Measurements from ENCODE around the gene BTBD6.

Gene BTBD6

DNA sequence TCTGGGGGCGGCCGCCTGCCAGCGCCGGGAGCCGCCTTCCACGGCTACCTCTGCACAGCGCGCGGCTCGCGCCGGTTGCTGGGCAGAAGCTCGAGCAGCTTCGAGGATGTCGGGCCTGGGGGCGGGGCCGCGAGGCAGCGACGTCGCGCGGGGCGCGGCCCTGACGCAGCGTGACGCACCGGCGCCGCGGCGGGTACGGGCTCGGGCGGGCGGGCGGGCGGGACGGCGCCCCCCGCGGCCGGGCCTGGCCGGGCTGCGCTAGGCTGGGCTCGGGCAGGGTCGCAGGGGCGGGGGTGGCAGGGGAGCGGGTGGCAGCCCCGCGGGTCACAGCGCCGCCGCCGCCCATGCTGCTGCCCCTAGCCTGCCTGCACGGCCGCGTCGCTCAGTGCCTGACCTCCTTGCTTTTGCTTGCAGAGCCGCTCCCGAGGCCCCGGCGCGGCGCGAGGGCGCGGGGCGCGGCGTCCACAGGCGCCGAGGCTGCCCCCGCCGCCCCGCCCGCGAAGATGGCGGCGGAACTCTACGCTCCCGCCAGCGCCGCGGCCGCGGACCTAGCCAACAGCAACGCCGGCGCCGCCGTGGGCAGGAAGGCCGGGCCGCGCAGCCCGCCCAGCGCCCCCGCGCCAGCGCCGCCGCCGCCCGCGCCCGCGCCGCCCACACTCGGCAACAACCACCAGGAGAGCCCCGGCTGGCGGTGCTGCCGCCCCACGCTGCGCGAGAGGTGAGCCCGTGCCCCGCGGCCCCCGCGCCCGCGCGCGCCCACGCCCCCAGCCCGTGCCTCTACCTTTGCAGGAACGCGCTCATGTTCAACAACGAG, at the start of gene BTBD6:
Gene BTBD6 (plus strand): TSS at position 166 of the 814 bp plus-strand sequence. CDS start 179 bp downstream, at position 345.
- no peak for FAIRE-seq
- DNase-seq (ENCODE audit: low spot score) = no peak

DNA sequence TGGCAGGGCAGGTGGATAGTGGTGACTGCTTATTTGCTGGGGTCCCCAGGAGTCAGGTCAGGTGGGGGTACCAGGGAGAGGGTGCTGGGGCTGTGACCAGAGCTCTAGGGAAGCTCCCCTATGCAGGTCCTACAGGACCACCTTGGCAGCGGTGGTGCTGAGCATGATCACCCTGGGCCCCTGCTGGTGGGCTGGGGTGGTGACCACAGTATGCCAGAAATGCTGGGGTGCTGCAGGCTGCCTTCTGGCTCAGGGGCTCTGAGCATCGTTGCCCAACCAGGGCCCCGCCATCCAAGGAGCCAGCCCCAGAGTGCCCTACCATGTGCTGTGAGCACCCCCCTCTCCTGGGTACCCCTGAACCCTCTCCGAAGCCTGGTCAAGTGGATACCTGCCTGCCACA, 49.7 kb upstream of the BTBD6 start:
- FAIRE-seq = no peak
- DNase-seq (ENCODE audit: low spot score) = no peak

DNA sequence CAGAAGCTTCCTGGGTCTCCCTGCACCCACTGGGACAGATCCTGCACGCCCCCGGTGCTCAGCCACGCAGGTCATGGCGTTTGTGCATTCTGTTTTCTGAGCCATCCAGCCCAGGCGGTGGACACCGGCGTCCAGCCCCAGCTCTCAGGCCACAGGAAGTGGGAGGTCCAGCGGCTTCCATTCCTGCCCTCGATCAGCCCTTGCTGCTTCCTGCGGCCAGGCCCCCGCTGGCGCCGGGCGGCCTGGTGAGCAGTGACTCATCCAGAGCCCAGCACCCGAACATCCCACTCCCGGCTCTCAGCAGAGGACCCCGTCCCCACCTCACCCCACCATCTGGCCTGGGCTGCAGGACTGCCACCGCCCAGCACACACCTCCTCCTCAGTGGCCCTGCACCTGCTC, 49.2 kb upstream of the BTBD6 start:
- no peak for FAIRE-seq
- DNase-seq (ENCODE audit: low spot score) = no peak

DNA sequence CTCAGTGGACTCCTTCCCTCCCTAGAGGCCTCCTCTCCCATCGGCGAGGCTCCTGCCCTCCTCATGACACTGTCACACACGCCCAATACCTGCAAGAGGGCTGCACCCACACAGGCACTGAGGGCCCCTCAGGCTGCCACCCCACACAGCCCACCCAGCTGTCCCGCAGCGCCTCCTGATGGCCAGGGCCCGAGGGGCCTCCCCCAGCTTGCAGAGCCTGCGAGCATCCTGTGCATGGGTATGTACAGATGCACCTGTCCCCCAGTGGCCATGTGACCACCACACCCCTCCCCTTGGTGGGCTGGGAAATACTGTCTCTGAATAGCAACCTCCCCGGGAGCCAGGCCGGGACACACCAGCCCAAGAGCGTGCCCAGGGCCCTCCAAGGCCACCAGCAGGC, 48.3 kb upstream of the BTBD6 start:
- FAIRE-seq = no peak

DNA sequence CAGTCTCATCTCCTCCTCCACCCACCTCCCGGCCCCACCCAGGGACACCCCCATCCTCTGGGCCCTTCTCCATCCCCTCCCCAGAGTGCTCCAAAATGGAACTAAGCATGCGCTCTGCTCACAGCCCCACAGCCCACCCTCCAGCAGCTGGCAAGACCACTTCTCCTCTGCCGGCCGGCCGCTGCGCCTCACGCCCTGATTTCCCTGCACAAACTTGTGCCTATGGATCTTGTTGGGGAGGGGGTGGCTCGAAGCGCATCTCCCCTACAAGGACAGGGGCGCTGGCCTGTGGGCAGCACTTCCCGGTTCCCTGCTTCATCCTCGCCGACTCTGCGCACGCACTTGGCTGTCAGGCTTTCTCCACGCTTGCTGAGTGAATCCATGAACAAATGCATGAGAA, 47.7 kb upstream of the BTBD6 start:
- DNase-seq (ENCODE audit: low spot score) (no peak), FAIRE-seq (no peak)

More for the DNA sequence above, 48.3 kb upstream of the BTBD6 start:
- DNase-seq (ENCODE audit: low spot score) = no peak

DNA sequence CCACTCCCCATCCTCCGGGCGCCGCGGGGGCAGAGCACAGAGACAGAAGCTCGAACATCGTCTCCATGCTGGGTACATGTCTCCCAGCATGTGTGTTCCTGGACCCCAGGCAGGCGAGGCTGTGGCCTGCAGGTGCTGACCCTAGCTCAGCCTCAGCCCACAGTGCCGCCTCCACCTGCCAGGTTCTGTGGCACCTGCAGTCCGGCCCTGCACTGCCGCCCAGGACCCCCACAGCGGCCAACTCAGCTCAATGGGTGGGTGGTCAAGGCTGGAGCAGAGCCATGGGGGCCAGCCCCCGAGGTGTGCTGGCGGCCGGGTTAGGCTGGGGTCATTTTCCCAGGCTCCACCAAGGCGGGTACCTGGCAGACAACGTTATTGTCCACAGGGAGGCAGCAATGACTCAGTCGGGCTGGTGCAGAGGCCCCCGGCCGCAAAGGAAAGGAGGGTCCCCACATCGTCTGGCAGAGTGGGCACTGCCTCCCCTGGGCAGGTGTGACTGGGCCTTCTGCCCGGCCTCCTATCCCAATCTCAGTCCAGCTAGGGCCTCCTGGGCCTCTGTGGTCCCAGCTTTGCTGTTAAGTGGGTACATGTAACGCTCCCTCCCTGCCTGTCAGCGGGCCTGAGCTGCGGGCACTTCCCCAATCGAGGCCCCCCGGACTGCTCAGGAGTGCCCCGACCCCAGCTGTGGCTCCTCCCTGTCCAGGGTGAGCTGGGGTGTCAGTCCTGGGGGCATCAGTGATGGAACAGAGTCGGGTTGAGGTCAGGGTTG, 47.0 kb upstream of the BTBD6 start:
- FAIRE-seq = no peak
- DNase-seq (ENCODE audit: low spot score) = no peak

DNA sequence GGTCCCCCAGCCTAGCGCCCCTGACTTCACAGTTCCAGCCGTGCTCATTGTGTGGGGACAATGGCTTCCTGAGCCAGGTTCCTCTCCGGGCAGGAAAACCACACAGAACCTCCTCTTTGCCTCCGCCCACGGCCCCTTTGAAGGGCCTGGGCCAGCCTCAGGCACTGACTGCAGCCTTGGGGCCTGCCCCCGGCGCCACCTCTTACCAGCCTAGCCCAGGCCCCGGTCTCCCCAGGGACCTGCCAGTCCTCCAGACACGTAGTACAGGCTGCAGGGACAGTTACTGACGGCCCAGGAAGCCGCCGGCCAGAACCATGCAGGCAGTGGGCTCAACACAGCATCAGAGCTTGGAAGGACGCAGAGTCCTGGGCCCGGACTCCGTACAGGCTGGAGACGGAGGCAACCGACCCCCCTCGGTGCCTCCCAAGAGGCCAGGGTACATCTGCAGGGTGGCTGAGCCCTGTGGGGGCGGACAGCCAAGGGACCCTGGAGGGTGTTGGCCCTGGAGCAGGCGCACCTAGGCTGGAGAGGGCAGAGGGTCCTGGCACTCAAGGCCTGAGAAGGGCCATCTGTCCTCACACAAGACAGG, 46.3 kb upstream of the BTBD6 start:
- DNase-seq (ENCODE audit: low spot score) = no peak
- no peak for FAIRE-seq

DNA sequence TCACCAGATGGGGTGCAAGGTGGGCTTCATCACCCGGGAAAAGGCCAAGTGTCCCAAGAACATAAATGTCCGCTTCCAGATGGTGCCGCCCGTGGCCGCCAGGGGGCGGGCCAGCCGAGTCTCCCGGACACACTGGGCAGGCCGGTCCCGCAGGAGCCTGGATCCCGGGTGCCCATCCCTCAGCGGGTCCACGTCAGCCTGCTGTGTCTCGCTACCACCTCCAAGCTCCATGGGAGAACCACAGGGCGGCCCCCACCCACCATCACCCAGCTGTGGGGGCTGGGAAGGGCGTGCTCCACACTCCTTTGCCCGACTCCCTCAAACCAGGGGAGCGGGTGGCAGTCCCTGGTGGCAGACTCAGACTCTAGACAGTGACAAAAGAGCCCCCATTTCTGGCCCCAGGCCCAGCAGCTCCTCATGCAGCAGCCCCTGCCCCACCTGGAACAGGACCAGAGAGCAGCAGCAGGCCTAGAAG, 45.2 kb upstream of the BTBD6 start:
- FAIRE-seq (no peak), DNase-seq (ENCODE audit: low spot score) (peak; percentile 74)

DNA sequence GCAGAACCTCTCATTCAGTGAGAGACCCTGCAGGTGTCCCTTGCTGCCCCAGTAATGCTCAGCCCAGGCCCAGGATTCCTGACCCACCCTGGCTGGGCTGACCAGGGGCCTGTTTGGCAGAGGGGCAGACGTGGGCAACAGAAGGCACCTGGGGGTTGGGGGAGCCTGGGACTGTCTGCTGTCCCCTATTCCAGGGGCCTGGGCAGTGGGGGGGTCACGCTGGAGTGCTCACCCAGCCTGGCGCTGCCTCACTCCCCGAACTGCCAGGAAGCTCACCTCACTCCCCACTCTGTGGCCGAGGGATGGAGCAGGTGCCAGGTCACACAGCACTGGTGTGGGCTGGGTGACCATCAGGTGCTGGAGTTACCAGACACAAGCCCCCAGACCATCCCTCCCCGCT, 44.6 kb upstream of the BTBD6 start:
- DNase-seq (ENCODE audit: low spot score) (no peak), FAIRE-seq (no peak)

DNA sequence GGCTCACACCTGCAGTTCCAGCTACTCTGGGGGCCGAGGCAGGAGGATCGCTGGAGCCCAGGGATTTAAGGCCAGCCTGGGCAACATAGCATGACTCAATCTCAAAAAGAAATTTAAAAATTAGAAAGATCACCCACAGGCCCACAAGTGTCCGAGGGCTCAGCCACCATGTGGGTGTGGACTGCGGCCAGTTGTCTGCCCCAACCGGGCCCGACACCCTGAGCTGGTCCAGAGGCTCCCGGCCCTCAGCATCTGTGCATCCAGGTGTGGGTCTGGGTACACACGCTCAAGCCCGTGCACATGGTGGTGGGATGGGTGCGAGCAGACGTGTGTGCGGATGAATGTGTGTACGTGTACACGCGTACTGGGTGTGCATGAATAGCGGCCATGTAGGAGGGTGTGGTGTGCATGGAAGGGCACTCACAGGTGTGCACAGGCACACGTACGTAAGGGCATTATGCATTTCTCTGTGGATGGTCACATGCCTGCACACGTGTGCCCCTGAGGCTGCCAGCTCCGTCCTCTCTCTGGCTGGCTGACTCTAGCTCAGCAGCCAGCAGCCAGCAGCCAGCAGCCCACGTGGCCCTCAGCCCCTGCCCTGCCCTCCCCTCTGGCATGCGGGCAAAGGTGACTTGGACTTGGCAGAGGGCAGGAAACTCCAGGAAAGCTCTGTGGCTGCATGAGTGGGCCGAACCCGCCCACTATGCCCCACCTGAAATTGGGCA, 44.0 kb upstream of the BTBD6 start:
- FAIRE-seq = peak; percentile 48
- DNase-seq (ENCODE audit: low spot score) = no peak

DNA sequence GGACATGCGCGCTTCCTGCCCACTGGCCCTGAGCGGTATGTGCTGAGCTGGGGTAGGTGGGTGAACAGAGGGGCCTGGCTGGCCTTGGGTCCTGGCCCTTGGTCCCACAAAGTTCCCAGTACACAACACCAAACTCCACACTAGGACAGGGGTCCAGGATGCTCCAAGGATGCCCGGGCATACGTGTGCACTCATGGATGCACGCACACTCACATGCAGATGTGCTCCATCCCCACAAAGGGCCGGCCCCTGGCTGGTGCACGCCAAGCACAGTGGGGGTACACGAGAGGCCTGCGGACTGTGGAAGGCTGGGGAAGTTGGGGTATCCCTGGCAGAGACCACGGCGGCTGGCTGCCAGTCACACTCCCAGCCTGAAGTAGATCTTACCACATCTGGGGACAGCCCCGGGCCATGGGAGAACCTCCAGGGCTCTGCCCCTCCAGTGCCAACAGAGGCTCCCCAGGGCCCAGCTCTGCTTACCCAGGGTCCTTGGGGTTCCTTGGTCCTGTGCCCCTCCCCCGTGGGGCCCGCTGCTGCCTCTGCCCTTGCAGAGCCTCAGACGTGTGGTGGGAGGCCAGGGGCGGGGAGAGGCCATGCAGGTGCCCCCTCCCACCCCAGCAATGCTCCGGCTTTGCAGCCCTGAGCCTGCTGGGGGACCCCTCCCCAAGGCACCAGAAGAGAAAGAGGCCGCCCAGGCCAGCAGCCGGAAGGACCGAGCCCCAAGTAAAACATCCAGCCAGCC, 43.2 kb upstream of the BTBD6 start:
- DNase-seq (ENCODE audit: low spot score) (no peak), FAIRE-seq (no peak)

DNA sequence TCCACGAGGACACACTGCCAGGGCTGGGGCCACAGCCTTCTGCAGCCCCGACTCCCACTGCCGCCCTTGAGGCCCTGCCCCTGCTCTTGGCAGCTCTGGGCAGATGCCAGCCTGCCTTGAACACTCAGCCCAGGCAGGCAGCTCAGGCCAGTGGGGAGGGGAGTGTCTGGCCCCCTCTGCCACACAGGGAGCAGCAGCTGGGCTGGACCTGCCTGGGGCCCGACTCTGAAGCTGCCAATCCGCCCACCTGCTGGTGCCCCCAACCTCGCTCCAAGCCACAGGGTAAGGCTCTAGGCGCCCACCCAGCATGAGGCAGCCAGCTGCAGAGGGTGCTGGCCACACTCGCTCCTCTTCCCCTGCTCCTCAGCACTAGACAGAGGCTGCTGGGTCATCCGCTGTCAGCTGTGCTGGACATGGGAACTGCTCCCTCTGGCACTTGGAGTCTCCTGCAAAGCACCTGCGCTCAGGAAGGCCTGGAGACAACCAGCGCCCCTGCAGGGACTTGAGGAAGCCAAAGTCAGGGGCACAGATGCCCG, 42.6 kb upstream of the BTBD6 start:
- FAIRE-seq (no peak), DNase-seq (ENCODE audit: low spot score) (no peak)

DNA sequence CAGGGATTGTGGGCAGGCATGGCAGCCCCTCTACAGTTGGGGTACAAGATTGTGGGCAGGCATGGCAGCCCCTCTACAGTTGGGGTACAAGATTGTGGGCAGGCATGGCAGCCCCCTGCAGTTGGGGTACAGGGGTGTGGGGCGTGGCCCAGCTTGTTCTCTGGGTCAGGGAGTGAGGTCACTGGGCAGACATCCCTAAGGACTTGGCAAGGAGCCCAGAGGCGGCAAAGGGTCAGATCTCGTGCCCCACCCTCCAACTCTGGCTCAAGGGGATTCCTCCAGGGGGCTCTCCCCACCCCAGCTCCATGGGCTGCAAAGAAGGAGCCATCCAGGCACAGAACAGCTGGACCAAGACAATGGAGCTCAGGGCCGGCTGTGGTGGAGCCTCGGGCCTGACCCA, 41.5 kb upstream of the BTBD6 start:
- no peak for FAIRE-seq
- DNase-seq (ENCODE audit: low spot score) = no peak

DNA sequence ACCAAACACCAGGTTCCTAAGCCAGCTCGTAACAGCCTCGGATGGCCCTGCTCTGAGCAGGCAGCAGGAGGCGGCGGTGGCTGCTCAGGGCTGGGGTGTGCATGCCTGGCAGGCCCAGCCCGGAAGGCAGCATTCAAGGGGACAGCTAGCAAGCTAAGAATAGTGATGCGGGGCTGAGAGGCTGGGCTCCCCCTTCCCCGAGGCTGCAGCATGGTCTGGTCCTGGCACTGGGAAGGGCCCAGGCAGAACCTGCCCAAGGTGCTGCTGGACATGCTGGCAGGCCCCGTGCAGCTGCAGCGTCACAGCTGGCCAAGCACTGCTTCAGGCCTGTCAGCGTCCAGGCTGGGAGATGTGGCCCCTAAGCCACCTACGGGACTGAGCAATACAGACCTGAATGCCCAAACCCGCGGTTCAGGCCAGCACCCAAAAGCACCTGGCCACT, 40.9 kb upstream of the BTBD6 start:
- FAIRE-seq (no peak), DNase-seq (ENCODE audit: low spot score) (no peak)

DNA sequence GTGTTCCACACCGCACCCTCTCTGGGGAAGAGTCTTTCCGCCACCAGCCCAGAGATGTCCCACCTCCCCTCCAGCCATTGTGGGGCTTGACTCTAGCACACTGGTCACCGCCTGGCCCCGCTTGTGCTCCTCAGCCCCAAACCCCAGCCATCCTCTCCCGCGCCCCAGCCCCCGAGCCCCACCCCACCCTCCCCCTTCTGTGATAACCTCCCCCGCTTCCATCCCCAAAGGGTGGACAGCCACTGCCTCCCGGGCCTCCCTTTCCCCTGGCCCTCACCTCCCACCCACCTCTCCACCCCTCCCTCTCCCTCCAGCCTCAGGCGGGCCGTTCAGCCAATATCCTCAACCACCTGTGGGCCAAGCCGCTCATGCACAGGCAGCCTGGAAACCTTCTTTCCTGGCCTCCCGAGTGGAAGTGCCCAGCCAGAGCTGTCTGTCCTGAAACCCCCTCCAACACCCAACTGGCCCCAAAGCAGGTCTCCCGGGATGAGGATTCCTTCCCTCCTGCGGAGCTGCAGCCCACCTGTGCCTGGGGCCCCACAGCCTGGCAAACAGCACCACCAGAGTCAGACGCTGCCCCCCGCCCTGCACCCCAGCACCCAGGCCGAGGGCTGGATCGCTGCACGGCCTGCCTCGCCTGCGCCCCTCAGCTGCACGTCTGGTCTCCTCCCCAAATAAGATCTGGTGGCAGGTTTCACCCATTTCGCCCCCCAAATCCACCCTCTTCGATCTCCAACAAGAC, 40.2 kb upstream of the BTBD6 start:
- FAIRE-seq = no peak
- no peak for DNase-seq (ENCODE audit: low spot score)

DNA sequence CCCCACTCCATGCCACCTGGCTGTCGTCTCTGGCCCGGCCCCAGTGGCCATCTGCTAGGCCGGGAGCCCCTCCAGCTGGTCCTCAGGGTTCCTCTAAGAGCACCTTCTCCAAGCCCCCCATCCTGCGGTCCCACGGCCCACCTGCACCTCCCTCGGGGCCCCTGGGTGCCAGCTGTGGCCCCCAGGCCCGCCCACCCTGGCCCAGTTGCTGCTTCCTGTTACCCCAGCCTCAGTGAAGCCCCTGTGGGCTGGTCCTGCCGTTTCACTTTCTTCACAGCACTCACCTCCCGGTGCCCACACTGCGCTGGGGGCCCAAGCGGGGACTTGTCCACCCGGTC, 39.6 kb upstream of the BTBD6 start:
- DNase-seq (ENCODE audit: low spot score) (no peak), FAIRE-seq (no peak)

DNA sequence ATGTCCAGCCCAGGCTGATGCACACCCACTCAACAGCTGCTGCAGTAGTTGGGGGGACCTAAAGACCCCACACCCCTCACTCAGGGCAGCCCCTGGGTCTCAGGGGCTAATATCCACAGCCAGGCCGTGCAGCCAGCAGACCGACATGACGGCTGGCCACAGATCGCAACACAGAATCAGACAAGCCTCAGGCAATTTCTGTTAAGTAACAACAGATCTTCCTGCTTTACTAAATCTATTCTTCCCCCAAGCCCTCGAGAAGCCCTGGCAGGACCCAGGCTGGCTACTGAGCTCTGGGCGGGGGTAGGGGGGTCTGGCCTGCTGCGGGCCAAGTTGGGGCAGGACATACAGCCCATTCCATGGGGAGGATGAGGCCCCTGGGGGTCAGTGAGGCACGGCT, 39.2 kb upstream of the BTBD6 start:
- no peak for FAIRE-seq
- no peak for DNase-seq (ENCODE audit: low spot score)

DNA sequence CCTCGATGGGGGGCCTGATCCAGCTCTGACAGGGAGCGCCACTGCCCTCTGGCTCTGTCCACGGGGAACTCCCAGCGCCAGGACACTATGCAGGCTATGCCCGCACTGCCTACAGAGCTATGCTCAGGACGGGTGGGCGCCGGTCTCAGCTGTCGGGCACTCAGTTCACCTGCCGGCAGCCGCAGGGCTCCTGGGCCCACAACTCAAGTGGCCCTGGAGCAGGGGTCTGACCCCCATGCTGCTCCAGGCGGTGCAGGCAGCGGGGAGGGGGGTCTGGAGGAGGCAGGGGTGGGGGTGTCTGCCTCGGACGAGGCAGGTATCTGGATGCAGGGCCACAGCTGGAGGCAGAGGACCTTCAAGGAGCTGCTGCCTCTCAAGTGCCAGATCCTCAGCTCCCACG, 38.7 kb upstream of the BTBD6 start:
- no peak for DNase-seq (ENCODE audit: low spot score)
- no peak for FAIRE-seq

DNA sequence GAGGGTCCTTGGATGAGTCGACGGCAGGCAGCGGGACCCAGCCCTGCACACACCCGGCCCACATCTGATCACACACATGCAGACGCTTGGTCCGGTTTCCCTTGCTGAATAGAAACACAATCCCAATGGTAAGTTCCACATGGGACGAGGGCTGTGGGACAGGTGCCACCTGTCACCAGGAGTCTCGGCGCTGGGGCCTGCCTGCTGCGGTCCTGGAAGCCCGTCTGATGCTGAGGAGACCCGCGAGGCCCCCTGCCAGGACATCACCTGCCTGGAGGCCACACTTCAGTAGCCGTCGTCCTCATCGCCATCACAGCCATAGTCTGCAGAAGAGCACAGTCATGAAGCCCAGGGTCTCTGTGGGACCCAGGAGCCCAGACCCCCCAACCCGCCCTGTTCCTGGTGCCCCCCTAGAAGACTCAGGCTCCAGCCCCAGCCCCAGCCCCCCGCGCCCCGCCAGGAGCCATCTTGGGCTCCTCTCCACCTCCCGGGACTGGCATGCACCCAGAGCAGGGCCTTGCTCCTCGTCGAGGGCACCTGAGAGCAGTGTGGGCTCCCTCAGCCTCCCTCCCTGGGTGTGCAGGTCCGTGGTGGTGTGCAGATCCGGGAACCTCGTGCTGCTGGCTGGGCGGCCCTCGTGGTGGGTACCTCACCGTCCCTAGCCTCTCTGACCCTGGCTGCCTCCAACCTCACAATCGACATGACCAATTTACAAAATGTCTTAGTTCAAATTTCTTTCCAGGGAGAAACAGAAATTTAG, 37.9 kb upstream of the BTBD6 start:
- FAIRE-seq = no peak

More for the DNA sequence above, 37.9 kb upstream of the BTBD6 start:
- DNase-seq (ENCODE audit: low spot score) = no peak
